Stomach (tissue), 9 donors: Measurements from ENCODE around the gene RPTOR. TPM values are rescaled to one million over a fixed set of nuclear protein-coding genes. Genes with fewer than 3 reads are reported as not detected.

Experiments used
- DNase-seq, 2 donors: peaks; one replicate each; pipeline versions ENCODE4 v3.0.0 to v3.0.0-alpha.2; 2013 to 2019
- H3K27ac ChIP-seq, 5 donors: fragments of 200-600 bp in 4 of 5; sonication (generic) in 4 of 5; one replicate each; pipeline ENCODE4 v1.5.1; 2013 to 2019; ENCODE audit warnings: mild to moderate bottlenecking in 1 of 5, moderate library complexity in 1 of 5
- H3K27me3 ChIP-seq, 3 donors: fragments of 200-600 bp; sonication (generic); one replicate each; pipeline ENCODE4 v1.5.1; 2017 to 2019; ENCODE audit warnings: mixed run types in 1 of 3
- H3K36me3 ChIP-seq, 4 donors: fragments of 200-600 bp; sonication (generic); 1 replicate in 3 of 4; 2 replicates in 1 of 4; pipeline ENCODE4 v1.5.1; 2016 to 2019
- H3K4me1 ChIP-seq, 4 donors: fragments of 200-600 bp; sonication (generic); one replicate each; pipeline ENCODE4 v1.5.1; 2016 to 2019
- H3K4me3 ChIP-seq, 4 donors: fragments of 200-600 bp; sonication (generic) in 3 of 4; one replicate each; pipeline ENCODE4 v1.5.1; 2016 to 2019; ENCODE audit warnings: mild to moderate bottlenecking in 1 of 4
- H3K9me3 ChIP-seq, 4 donors: fragments of 200-600 bp; sonication (generic); one replicate each; pipeline ENCODE4 v1.5.1; 2016 to 2019
- EP300 ChIP-seq: sonication (generic); formaldehyde crosslinking; IDR thresholded peaks from one replicate; pipeline ENCODE4 v1.6.1; 2017; ENCODE audit warnings: antibody characterized with exemption
- POLR2A ChIP-seq, 4 donors: fragments of 450-650 bp; IDR thresholded peaks; one replicate each; pipeline ENCODE4 v1.6.1; 2016; ENCODE audit warnings: antibody characterized with exemption in 4 of 4, control low read depth in 2 of 4, mild to moderate bottlenecking in 1 of 4, moderate library complexity in 1 of 4
- POLR2AphosphoS5 ChIP-seq, 3 donors: sonication (generic); formaldehyde crosslinking; IDR thresholded peaks; one replicate each; pipeline ENCODE4 v1.6.1; 2016; ENCODE audit warnings: antibody characterized with exemption in 3 of 3
- WGBS, 5 donors: extraction: QIAGEN DNeasy Blood & Tissue Kit in 3 of 5; methylation state at CpG; one replicate each; pipeline versions ENCODE4 v1.1.5 to v1.1.7; 2013 to 2018; 5-methylcytosine and 5-hydroxymethylcytosine counted together
- intact Hi-C: fragments of 100-400 bp; cut with DNase I; formaldehyde crosslinking; loops from one replicate; pipeline ENCODE4 v1.15.1; 2023; ENCODE audit warnings: low total_unique reads
- polyA plus RNA-seq, 3 donors: library from polyadenylated mRNA; stranded (reverse); fragments of 200-250 nt; gene quantifications; one replicate each; pipeline ENCODE4 v1.2.3, GENCODE V29; 2013
- total RNA-seq, 5 donors: library from RNA; depleted of rRNA; stranded (reverse); fragments of >200 nt; gene quantifications; one replicate each; pipeline versions ENCODE4 v1.1.0 to v1.2.3, GENCODE V29; 2014 to 2016
- TF ChIP-seq, protein P1 (sequence below), 7 experiments: fragments of 450-650 bp in 4 of 7; fragments of 200-600 bp in 3 of 7; sonication (generic) in 3 of 7; IDR thresholded peaks; one replicate each; pipeline ENCODE4 v1.5.1; 2016 to 2019; ENCODE audit warnings: antibody characterized with exemption in 7 of 7, control low read depth in 2 of 7, mild to moderate bottlenecking in 1 of 7
- donor health status: healthy with polysubstance abuse.
- donor health status: Bipolar disorder and iron deficiency.
- donor health status: healthy.

The RPTOR gene
- total and polyA plus RNA-seq, 8 donors: 3.8 to 103 (median 19.3) TPM

DNA sequence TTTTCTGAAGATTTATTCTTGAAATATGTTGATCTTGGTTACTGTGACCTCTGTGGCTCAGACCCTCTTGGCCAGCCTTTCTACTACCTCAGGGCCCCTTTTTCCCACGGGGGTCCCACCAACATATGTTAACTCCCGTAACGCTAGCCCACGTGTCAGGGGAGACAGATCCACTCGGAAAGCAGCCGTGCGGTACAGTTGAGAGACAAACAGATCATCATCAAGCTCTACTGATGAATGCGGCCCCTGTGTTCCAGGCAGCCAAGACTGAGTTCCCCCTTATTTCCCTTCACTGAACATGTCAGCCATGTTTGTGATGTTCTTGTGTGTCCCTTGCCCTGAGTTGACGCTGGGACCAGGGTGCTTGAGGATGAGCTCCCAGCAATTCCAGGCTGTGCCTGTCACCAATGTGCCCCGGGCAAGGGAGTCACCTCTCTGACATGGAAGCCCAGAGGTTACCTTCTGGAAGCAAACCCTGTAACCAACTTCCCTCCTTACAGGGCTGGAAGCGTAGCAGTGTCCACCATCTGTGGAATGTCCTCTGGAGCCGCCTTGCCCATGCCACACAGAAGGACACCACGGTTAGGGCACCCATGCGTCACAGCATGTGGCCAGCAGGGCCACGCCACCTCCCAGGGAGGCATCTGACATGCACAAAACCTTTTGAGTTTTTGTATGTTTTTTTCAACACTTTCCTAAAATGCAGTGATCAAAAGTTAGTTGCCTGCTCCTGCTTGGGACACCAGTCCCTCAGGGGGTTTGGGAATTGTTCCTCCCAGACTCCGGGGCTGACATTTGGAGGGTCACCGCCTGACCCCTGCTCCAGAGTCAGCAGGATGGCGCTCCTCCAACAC is 253.3 kb downstream of the RPTOR start:
- Histone ChIP-seq H3K4me3 (no peak overlapping the region), H3K4me1 (peaks cover under 1 to 23% (median 6%) of the 10 kb centered on the region in 4 donors), H3K27me3 (no peaks in the 10 kb centered on the region), H3K27ac (no peak overlapping the region), H3K36me3 (peaks cover 0 to 7% (median 0%) of the 10 kb centered on the region in 4 donors), H3K9me3 (no peaks in the 10 kb centered on the region)
- intact Hi-C loops: no loop called here
- WGBS, 5 donors: 94 to 96% (median 95%) methylated on average over 15 to 18 of the region's 18 CpGs
- TF ChIP-seq POLR2AphosphoS5 (IDR thresholded peaks at IDR 0.05) (no peak), POLR2A (IDR thresholded peaks at IDR 0.05) (no peak), EP300 (no peak)
- TF ChIP-seq, protein P1, sequence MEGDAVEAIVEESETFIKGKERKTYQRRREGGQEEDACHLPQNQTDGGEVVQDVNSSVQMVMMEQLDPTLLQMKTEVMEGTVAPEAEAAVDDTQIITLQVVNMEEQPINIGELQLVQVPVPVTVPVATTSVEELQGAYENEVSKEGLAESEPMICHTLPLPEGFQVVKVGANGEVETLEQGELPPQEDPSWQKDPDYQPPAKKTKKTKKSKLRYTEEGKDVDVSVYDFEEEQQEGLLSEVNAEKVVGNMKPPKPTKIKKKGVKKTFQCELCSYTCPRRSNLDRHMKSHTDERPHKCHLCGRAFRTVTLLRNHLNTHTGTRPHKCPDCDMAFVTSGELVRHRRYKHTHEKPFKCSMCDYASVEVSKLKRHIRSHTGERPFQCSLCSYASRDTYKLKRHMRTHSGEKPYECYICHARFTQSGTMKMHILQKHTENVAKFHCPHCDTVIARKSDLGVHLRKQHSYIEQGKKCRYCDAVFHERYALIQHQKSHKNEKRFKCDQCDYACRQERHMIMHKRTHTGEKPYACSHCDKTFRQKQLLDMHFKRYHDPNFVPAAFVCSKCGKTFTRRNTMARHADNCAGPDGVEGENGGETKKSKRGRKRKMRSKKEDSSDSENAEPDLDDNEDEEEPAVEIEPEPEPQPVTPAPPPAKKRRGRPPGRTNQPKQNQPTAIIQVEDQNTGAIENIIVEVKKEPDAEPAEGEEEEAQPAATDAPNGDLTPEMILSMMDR (IDR thresholded peaks at IDR 0.05): no peak
- DNase-seq: no peak

DNA sequence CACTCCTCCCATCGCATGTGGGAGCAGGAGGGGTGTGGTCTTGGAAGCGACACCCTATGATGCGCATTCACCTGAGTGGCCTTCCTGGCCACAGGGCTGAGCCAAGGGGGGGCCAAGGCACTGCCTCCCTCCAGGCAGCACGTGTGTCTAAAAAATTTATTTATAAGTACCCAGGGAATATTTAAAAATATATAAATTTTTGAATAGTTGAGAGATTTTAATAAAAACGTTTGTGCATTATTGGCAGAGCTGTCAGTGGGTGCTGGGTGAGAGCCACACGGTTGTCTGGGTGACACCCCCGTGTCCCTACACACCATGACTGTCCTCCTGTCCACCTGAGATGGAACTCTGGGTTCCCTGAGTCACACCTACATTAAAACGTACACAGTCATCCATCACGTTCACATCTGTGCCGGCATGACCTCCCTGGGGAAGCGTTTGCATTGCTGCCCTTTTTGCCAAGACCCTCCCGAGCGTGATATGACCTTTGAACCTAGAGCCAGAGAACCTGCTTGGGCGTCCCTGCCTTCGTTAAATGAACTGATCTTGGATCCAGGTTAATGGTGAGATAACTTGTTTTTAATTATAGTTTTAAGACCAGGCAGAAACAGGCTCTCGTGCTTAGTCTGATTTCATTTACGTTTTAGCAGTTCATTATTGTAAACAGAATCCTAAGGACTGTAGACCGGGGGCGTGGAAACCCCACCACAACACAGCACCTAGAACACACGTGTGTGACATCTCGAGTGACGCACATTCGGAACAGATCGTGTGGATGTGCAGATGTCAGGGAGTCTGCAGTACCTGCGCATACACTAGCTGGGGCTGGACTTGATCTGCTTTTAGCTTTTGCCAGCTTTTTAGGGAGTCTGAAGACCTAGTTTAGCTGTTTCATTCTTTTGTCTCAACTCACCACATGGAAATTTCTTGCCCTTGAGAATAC is 254.2 kb downstream of the RPTOR start:
- Histone ChIP-seq H3K27ac (no peak overlapping the region), H3K9me3 (no peaks in the 10 kb centered on the region), H3K27me3 (no peaks in the 10 kb centered on the region), H3K4me1 (peaks cover 0 to 14% (median 2%) of the 10 kb centered on the region in 4 donors), H3K4me3 (no peak overlapping the region), H3K36me3 (peaks cover 0 to 9% (median 0%) of the 10 kb centered on the region in 4 donors)
- DNase-seq: no peak
- WGBS, 5 donors: 76 to 82% (median 78%) methylated on average over 25 of the region's 25 CpGs
- intact Hi-C loops: no loop called here
- TF ChIP-seq POLR2A (IDR thresholded peaks at IDR 0.05) (no peak), EP300 (no peak), POLR2AphosphoS5 (IDR thresholded peaks at IDR 0.05) (no peak)
- TF ChIP-seq, protein P1 (IDR thresholded peaks at IDR 0.05): no peak

DNA sequence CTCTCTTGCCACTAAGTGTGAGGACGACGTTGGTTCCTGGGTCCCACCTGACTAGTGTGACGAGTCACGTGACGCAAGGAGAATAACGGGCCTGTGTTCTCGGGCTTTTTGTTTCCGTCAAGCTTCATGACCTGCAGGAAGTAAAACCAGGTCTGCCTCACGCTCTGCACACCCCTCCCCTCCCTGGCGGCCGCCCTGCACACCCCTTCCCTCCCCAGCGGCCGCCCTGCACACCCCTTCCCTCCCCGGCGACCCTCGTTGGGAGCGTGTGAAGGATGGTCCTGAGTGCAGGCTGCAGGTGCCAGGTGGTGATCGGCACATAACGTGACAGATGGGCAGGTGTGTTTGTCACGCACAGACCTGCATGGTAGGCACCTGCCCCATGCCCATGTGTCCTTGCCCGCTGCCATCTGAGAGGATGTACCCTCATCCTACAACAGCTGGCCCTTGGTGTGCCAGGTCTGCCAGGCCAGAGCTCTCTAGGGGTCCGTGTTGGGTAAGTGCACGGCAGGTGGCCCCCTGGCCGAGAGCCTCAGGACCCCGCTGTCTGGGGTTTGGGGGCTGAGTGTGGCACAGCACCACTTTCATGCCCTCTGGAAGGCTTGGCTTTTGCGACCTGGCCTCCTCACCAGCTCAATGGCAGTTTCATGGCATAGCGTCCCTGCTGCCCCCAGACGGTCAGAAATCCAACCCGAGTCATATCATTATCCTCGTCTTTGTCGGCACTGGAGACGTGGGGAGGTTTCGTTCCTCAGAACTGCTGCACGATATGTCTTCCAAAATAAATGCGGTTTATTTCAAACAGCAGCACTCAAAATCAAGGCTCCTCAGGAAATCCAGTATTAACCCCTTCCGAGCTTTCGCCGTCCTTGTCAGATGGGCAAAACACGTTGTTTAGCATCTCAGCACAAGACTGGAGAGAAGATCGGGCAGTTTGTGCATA is 255.2 kb downstream of the RPTOR start:
- intact Hi-C loops: no loop called here
- H3K4me3 ChIP-seq: no peak overlapping the region
- peaks cover 0 to 10% (median 0%) of the 10 kb centered on the region in 4 donors for H3K4me1 ChIP-seq
- 89 to 92% (median 91%) methylated on average over 37 to 40 of the region's 40 CpGs for WGBS, 5 donors
- peaks cover 0 to 9% (median 0%) of the 10 kb centered on the region in 4 donors for H3K36me3 ChIP-seq
- no peaks in the 10 kb centered on the region for H3K27me3 ChIP-seq
- no peak overlapping the region for H3K27ac ChIP-seq
- no peak for TF ChIP-seq POLR2A (IDR thresholded peaks at IDR 0.05)
- no peak for TF ChIP-seq POLR2AphosphoS5 (IDR thresholded peaks at IDR 0.05)
- no peak for TF ChIP-seq EP300
- TF ChIP-seq, protein P1 (IDR thresholded peaks at IDR 0.05): no peak
- no peak for DNase-seq
- no peaks in the 10 kb centered on the region for H3K9me3 ChIP-seq
